Thoracic aorta (tissue), 2 donors: Measurements from ENCODE around the gene CAVIN1. TPM values are rescaled to one million over a fixed set of nuclear protein-coding genes. Genes with fewer than 3 reads are reported as not detected.
A peak's percentile ranks its signal among the peaks of the same experiment; 100 is the strongest.
"Not testable (repeated sequence)": the region's sequence is repeated elsewhere in the genome, so short reads cannot be mapped to it uniquely, and the experiment has no call there.

ENCODE experiments used
- ATAC-seq: fragments of 150-250 bp; one replicate; pipeline ENCODE4 v1.8.0; 2017; ENCODE audit warnings: low read depth; ENCODE audit not compliant: insufficient number of reproducible peaks, low FRiP score
- DNase-seq: peaks from one replicate; pipeline ENCODE4 v3.0.0-alpha.2; 2020; ENCODE audit warnings: low spot score
- H3K27ac ChIP-seq, 2 donors: fragments of 200-600 bp; sonication (generic); 1 replicate in 1 of 2; 2 replicates in 1 of 2; pipeline ENCODE4 v1.5.1; 2016; ENCODE audit warnings: mild to moderate bottlenecking in 2 of 2, moderate library complexity in 2 of 2
- H3K27me3 ChIP-seq: fragments of 200-600 bp; sonication (generic); replicated peaks from 2 replicates; pipeline ENCODE4 v1.6.0; 2016; ENCODE audit warnings: mild to moderate bottlenecking; ENCODE audit not compliant: insufficient read depth
- H3K36me3 ChIP-seq: fragments of 200-600 bp; sonication (generic); one replicate; pipeline ENCODE4 v1.5.1; 2016
- H3K4me1 ChIP-seq, 2 donors: fragments of 200-600 bp; sonication (generic); 1 replicate in 1 of 2; 2 replicates in 1 of 2; pipeline versions ENCODE4 v1.5.1 to v1.6.0; 2016; ENCODE audit warnings: low read depth in 2 of 2, mild to moderate bottlenecking in 1 of 2; ENCODE audit not compliant: control insufficient read depth in 1 of 2
- H3K4me3 ChIP-seq: fragments of 200-600 bp; sonication (generic); 2 replicates; pipeline ENCODE4 v1.5.1; 2016; ENCODE audit warnings: mild to moderate bottlenecking
- H3K9me3 ChIP-seq: fragments of 200-600 bp; sonication (generic); 2 replicates; pipeline ENCODE4 v1.5.1; 2016
- CTCF ChIP-seq: fragments of 200-600 bp; sonication (generic); IDR thresholded peaks from one replicate; pipeline ENCODE4 v1.5.1; 2019; ENCODE audit warnings: antibody characterized with exemption
- total RNA-seq, 2 donors: library from RNA; depleted of rRNA; stranded (reverse); fragments of >200 nt; gene quantifications; one replicate each; pipeline versions ENCODE4 v1.1.0 to v1.2.3, GENCODE V29; 2016

The CAVIN1 gene
- total RNA-seq, 2 donors from 2014 or later = 579 to 938 TPM

DNA sequence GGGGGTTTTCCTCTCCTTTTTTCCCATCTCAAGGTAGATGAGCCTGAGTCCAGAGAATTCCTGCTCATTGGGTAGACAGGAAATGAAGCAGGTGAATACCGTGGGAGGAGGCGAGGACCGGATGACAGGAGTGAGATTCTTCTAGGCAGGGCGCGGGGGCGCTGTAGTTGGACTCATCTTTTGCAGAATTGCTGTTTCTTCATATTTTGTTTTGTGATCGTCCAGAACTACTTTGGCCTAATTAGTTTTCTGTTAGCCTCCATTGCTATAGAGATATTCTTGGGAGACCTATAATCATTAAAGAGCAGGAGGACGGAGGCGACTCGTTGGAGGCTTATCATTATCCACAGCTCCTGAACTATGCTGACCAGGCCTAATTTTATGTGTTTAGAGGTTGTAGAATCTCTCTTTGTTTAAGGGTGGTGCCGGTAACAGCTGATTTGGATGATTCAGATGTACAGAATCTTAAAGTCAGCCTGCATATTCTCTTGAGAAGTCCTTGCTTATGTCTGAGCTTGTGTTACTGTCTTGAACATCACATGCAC is 36.3 kb upstream of the CAVIN1 start:
- no peak for ATAC-seq
- Histone ChIP-seq H3K36me3 (peaks cover under 1% of the 10 kb centered on the region), H3K9me3 (no peaks in the 10 kb centered on the region), H3K4me1 (peaks cover 14 to 21% of the 10 kb centered on the region in 2 donors), H3K27ac (peak overlapping the region; percentile 88 to 97), H3K27me3 (no peaks in the 10 kb centered on the region), H3K4me3 (peak overlapping the region; percentile 97)
- peak; percentile 13 for TF ChIP-seq CTCF
- DNase-seq = no peak

DNA sequence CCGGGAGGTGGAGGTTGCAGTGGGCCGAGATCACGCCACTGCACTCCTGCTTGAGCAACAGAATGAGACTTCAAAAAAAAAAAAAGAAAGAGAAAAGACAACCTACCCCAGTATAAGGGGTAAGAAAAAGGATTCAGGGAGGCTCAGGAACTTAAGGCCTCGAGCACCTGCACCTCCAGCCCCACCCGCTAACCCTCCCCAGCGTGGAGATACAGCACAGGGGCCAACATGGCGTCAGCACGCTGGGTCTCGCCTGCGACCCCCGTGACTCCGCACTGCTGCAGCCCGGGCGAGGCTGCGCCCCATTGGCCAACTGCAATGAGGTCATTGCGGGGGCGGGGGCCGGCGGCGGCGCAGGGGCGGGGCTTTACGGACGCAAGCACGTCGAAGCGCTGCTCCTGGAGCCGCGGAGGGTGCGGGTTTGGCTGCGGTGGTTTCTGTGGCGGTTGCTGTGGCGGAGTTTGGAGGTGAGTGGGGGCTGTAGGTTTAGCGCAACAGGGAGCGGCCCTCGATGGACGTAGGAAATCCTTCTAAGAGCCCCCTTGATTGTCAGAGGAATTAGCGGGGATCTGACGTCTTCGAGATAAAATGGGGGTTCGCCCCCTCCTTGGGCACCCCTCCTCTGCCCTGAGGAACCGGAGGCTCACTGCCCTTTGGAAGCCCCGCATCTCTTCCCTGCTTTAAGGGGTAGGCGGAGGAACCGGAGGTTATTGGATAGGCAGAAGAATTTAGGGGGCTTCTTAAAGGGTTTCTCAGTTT is 35.6 kb upstream of the CAVIN1 start, which contains the start of gene ATP6V0A1:
ATP6V0A1 (plus strand) TSS at position 382 of the 759 bp plus-strand sequence. CDS start 2,017 bp downstream, outside the sequence.
- Histone ChIP-seq H3K9me3 (no peaks in the 10 kb centered on the region), H3K27ac (peak within 1 kb of the TSS; percentile 88 to 97), H3K27me3 (no peaks in the 10 kb centered on the region), H3K4me3 (peak within 1 kb of the TSS; percentile 97), H3K36me3 (no peaks in the 10 kb centered on the region), H3K4me1 (peaks cover 14 to 21% of the 10 kb centered on the region in 2 donors)
- DNase-seq (peak; percentile 81), ATAC-seq (peak; percentile 44)
- no peak for TF ChIP-seq CTCF

- no peak for TF ChIP-seq CTCF
- Histone ChIP-seq H3K27ac (peak overlapping the region; percentile 23 to 97), H3K27me3 (no peaks in the 10 kb centered on the region), H3K4me1 (peaks cover 21% of the 10 kb centered on the region in 2 donors), H3K36me3 (no peaks in the 10 kb centered on the region), H3K9me3 (no peaks in the 10 kb centered on the region), H3K4me3 (peak overlapping the region; percentile 97)
- DNase-seq (no peak), ATAC-seq (no peak)
These were observed 34.2 kb upstream of the CAVIN1 start for GRCh38 chr17:42457107-42457792.

- no peak for TF ChIP-seq CTCF
These were observed 33.4 kb upstream of the CAVIN1 start for GRCh38 chr17:42456223-42457106.

DNA sequence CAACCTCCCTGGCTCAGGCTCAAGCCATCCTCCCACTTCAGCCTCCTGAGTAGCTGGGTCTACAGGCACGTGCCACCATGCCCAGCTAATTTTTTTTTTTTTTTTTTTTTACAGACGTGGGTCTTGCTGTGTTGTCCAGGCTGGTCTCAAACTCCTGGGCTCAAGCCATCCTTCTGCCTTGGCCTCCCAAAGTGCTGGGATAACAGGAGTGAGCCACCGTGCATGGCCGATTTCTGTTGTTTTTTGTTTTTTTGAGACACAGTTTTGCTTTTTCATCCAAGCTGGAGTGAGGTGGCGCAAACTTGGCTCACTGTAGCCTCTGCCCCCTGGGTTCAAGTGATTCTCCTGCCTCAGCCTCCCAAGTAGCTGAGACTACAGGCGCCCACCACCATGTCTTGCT is 31.9 kb upstream of the CAVIN1 start:
- not testable (repeated sequence) for ATAC-seq, H3K27ac ChIP-seq, H3K27me3 ChIP-seq, H3K9me3 ChIP-seq, DNase-seq, H3K4me3 ChIP-seq, H3K36me3 ChIP-seq
- H3K4me1 ChIP-seq = peaks cover 11 to 18% of the 10 kb centered on the region in 2 donors

More at GRCh38 chr17:42456223-42457106, 33.4 kb upstream of the CAVIN1 start:
- Histone ChIP-seq H3K4me3 (peak overlapping the region; percentile 28), H3K36me3 (no peaks in the 10 kb centered on the region), H3K27me3 (no peaks in the 10 kb centered on the region), H3K27ac (peak overlapping the region; percentile 23 to 97), H3K9me3 (no peaks in the 10 kb centered on the region), H3K4me1 (peaks cover 21% of the 10 kb centered on the region in 2 donors)
- no peak for ATAC-seq
- no peak for DNase-seq
